B cell (primary cell): ENCODE results near the gene PIK3R2.

Experiments
- CTCF ChIP-seq: fragments of 200-600 bp; IDR thresholded peaks from one replicate; pipeline ENCODE4 v1.8.0; 2022; ENCODE audit warnings: antibody characterized with exemption, mild to moderate bottlenecking
- EZH2 ChIP-seq: IDR thresholded peaks from 2 replicates; pipeline ENCODE4 v1.6.1; 2012; ENCODE audit warnings: borderline replicate concordance, low read depth, mild to moderate bottlenecking, moderate library complexity, low read length; ENCODE audit not compliant: insufficient read depth, poor library complexity, severe bottlenecking

DNA sequence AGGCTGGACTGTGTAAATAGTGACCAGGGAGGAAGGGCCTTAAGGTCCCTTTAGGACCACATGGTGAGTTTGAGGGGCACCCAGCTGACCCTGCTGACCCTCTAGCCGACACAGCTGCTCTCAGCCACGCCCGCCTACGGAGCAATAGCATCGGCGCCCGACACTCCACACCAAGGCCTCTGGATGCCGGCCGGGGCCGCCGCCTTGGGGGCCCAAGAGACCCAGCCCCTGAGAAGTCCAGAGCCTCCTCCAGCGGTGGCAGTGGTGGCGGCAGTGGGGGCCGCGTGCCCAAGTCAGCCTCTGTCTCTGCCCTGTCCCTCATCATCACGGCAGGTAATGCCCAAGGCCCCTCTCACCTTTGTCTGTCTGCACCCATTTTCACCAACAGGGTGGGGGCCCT, 8.6 kb upstream of the PIK3R2 start:
- TF ChIP-seq CTCF: no peak
- no peak for TF ChIP-seq EZH2
